Measurements from ENCODE around the gene CDCA7.

DNA sequence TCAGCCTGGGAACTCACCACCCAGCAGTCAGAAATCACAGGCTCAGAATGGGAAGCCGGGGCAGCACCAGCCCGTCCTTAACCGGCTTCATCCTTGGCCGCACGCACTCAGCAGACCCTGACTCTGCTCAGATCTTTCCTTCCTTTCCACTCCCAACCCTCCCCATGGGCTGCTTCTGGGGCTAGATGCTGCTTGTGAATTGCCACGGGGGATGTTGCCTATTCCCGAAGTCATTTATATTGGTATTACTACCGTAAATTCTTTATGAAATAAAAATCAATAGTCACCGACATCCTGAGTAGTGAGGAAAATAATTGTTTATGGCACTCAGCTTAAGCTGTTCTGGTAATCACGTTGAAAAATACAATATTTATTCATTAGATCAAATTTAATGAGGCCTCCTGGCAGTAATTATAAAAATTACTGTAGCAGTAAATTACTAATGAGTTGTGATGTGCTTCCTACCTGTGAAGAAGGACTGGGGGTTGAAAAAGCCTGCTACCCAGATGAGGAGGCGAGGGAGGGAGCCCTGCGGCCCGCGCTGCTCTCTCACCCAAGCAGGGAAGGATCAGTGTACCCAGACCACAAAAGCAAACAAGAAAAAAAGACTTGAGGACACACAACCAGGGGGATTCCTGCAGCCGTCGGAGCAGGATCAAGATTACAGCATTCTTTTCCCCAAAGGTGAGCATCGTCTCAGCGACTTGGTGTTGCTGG, 31.5 kb downstream of the CDCA7 start:
- TF ChIP-seq, protein P1, sequence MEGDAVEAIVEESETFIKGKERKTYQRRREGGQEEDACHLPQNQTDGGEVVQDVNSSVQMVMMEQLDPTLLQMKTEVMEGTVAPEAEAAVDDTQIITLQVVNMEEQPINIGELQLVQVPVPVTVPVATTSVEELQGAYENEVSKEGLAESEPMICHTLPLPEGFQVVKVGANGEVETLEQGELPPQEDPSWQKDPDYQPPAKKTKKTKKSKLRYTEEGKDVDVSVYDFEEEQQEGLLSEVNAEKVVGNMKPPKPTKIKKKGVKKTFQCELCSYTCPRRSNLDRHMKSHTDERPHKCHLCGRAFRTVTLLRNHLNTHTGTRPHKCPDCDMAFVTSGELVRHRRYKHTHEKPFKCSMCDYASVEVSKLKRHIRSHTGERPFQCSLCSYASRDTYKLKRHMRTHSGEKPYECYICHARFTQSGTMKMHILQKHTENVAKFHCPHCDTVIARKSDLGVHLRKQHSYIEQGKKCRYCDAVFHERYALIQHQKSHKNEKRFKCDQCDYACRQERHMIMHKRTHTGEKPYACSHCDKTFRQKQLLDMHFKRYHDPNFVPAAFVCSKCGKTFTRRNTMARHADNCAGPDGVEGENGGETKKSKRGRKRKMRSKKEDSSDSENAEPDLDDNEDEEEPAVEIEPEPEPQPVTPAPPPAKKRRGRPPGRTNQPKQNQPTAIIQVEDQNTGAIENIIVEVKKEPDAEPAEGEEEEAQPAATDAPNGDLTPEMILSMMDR (IDR thresholded peaks at IDR 0.05) = no peak
- TF ChIP-seq POLR2AphosphoS5 (IDR thresholded peaks at IDR 0.05) = no peak
- no peak for TF ChIP-seq POLR2A (IDR thresholded peaks at IDR 0.05)
